SU-DHL-6 (cell line): ENCODE measurements around the gene DDX10.
A peak's percentile ranks its signal among the peaks of the same experiment; 100 is the strongest.

Experiments used
- H2AFZ ChIP-seq: fragments of 200-600 bp; sonication (generic); 2 replicates; pipeline ENCODE4 v1.6.1; 2014; ENCODE audit warnings: low read depth, mild to moderate bottlenecking, moderate library complexity, mixed read lengths, antibody characterized with exemption, low read length; ENCODE audit not compliant: severe bottlenecking
- H3F3A ChIP-seq: fragments of 200-600 bp; shearing (Covaris generic); 2 replicates; pipeline ENCODE4 v1.6.0; 2016; ENCODE audit warnings: antibody characterized with exemption, mild to moderate bottlenecking; ENCODE audit not compliant: insufficient read depth
- H3K27ac ChIP-seq: fragments of 200-600 bp; sonication (generic); 2 replicates; pipeline ENCODE4 v1.5.1; 2016; ENCODE audit warnings: low read depth, mild to moderate bottlenecking, low read length, moderate library complexity, mixed read lengths
- H3K27me3 ChIP-seq: fragments of 200-600 bp; sonication (generic), shearing (Covaris generic); 2 replicates; pipeline ENCODE4 v1.6.0; 2014; ENCODE audit warnings: mild to moderate bottlenecking, low read length
- H3K36me3 ChIP-seq: fragments of 200-600 bp; sonication (generic); 2 replicates; pipeline ENCODE4 v1.6.1; 2014; ENCODE audit warnings: mild to moderate bottlenecking, low read length, mixed read lengths
- H3K4me2 ChIP-seq: fragments of 300-600, 200-600 bp; shearing (Covaris generic), sonication (generic); 2 replicates; pipeline ENCODE4 v1.6.0; 2014; ENCODE audit warnings: low read length, low read depth, mild to moderate bottlenecking; ENCODE audit not compliant: poor library complexity, severe bottlenecking
- H3K4me3 ChIP-seq: fragments of 200-600 bp; sonication (generic); 2 replicates; pipeline ENCODE4 v1.5.1; 2014; ENCODE audit warnings: antibody characterized with exemption, low read length, mild to moderate bottlenecking, mixed read lengths; ENCODE audit not compliant: insufficient read depth, poor library complexity, severe bottlenecking
- H3K79me2 ChIP-seq: fragments of 200-600 bp; sonication (generic); 2 replicates; pipeline ENCODE4 v1.6.1; 2014; ENCODE audit warnings: mild to moderate bottlenecking, low read length, moderate library complexity; ENCODE audit not compliant: insufficient read depth
- H3K9ac ChIP-seq: fragments of 200-600 bp; sonication (generic); 2 replicates; pipeline ENCODE4 v1.7.0; 2014; ENCODE audit warnings: mild to moderate bottlenecking, low read length
- H3K9me2 ChIP-seq: fragments of 200-600 bp; sonication (generic); replicated peaks from 2 replicates; pipeline ENCODE4 v1.6.1; 2014; ENCODE audit warnings: low read length; ENCODE audit not compliant: insufficient read depth
- H3K9me3 ChIP-seq: fragments of 200-600 bp; sonication (generic); 2 replicates; pipeline ENCODE4 v1.6.1; 2014; ENCODE audit warnings: low read length, mixed read lengths; ENCODE audit not compliant: insufficient read depth
- H4K20me1 ChIP-seq: fragments of 200-600 bp; sonication (generic); 2 replicates; pipeline ENCODE4 v1.6.1; 2014; ENCODE audit warnings: low read depth, mild to moderate bottlenecking, antibody characterized with exemption, low read length, moderate library complexity, mixed read lengths
- EZH2phosphoT487 ChIP-seq: fragments of 200-600 bp; sonication (generic), shearing (Covaris generic); conservative IDR thresholded peaks from 2 replicates; pipeline ENCODE4 v1.6.1; 2018; ENCODE audit warnings: mild to moderate bottlenecking, antibody characterized with exemption, low read length, moderate library complexity, mixed read lengths
- TF ChIP-seq, protein P1 (sequence below): fragments of 200-600 bp; sonication (generic); IDR thresholded peaks from one replicate; pipeline ENCODE4 v1.5.1; 2017; ENCODE audit warnings: antibody characterized with exemption, mild to moderate bottlenecking, low read length, moderate library complexity; ENCODE audit not compliant: insufficient read depth, poor library complexity, severe bottlenecking

DDX10 gene

DNA sequence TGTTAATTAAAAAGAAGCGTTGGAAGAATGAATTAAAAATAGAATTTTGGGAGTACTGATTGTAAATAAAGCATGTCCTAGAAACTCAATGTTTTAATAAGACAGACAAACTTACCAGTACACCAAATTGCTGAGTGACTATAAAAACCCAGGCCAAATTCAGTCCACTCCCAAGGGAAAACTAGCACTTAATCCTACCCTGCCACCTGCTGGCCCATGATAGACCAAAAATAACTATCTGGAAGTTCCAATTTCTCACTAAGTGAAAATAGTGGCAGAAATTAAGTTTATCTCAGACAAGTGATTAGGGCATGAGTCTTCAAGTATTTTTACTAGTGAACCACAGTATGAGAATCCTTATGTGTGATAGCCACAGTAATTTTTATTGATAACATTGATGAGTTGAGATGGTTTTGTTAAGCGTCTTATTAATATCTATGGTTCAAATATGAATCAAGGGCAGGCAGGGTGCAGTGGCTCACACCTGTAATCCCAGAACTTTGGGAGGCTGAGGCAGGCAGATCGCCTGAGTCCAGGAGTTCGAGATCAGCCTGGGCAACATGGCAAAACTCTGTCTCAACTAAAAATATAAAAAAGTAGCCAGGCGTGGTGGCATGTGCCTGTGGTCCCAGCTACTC, 9.8 kb upstream of the DDX10 start:
- no peaks in the 10 kb centered on the region for H3K9me2 ChIP-seq
- H2AFZ ChIP-seq, result no peak overlapping the region
- no peaks in the 10 kb centered on the region for H3F3A ChIP-seq
- H3K27me3 ChIP-seq, result no peaks in the 10 kb centered on the region
- no peak overlapping the region for H3K9ac ChIP-seq
- no peaks in the 10 kb centered on the region for H3K9me3 ChIP-seq
- H4K20me1 ChIP-seq, result no peaks in the 10 kb centered on the region
- no peaks in the 10 kb centered on the region for H3K36me3 ChIP-seq
- no peak overlapping the region for H3K27ac ChIP-seq
- TF ChIP-seq, protein P1, sequence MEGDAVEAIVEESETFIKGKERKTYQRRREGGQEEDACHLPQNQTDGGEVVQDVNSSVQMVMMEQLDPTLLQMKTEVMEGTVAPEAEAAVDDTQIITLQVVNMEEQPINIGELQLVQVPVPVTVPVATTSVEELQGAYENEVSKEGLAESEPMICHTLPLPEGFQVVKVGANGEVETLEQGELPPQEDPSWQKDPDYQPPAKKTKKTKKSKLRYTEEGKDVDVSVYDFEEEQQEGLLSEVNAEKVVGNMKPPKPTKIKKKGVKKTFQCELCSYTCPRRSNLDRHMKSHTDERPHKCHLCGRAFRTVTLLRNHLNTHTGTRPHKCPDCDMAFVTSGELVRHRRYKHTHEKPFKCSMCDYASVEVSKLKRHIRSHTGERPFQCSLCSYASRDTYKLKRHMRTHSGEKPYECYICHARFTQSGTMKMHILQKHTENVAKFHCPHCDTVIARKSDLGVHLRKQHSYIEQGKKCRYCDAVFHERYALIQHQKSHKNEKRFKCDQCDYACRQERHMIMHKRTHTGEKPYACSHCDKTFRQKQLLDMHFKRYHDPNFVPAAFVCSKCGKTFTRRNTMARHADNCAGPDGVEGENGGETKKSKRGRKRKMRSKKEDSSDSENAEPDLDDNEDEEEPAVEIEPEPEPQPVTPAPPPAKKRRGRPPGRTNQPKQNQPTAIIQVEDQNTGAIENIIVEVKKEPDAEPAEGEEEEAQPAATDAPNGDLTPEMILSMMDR, result no peak
- no peak for TF ChIP-seq EZH2phosphoT487
- no peak overlapping the region for H3K4me2 ChIP-seq
- H3K79me2 ChIP-seq, result no peaks in the 10 kb centered on the region
- H3K4me3 ChIP-seq, result no peak overlapping the region

DNA sequence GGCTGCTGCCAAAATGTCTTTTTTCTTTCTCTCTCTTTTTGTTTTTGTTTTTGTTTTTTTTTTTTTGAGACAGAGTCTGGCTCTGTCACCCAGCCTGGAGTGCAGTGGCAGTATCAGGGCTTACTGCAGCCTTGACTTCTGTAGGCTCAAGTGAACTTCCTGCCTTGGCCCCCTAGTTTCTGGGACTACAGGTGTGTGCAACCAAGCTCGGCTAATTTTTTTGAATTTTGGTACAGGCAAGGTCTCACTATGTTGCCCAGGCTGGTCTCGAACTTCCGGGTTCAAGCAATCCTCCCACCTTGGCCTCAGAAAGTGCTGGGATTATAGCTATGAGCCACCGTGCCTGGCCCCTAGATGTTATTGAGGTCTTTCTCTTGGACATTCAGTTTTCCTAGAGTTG, 2.2 kb upstream of the DDX10 start:
- Histone ChIP-seq H2AFZ (peak overlapping the region; percentile 75), H3K27ac (peak overlapping the region; percentile 53), H3K9ac (no peak overlapping the region), H3K4me2 (peak overlapping the region; percentile 34), H3K9me2 (no peaks in the 10 kb centered on the region), H3K4me3 (no peak overlapping the region), H3K79me2 (peaks cover 28% of the 10 kb centered on the region), H3F3A (peaks cover 12% of the 10 kb centered on the region; the same call in 1 of the 2 replicates), H3K9me3 (no peaks in the 10 kb centered on the region), H4K20me1 (peaks cover 5% of the 10 kb centered on the region; the same call in 1 of the 2 replicates), H3K36me3 (no peaks in the 10 kb centered on the region), H3K27me3 (no peaks in the 10 kb centered on the region)
- TF ChIP-seq, protein P1, result no peak
- TF ChIP-seq EZH2phosphoT487, result no peak

DNA sequence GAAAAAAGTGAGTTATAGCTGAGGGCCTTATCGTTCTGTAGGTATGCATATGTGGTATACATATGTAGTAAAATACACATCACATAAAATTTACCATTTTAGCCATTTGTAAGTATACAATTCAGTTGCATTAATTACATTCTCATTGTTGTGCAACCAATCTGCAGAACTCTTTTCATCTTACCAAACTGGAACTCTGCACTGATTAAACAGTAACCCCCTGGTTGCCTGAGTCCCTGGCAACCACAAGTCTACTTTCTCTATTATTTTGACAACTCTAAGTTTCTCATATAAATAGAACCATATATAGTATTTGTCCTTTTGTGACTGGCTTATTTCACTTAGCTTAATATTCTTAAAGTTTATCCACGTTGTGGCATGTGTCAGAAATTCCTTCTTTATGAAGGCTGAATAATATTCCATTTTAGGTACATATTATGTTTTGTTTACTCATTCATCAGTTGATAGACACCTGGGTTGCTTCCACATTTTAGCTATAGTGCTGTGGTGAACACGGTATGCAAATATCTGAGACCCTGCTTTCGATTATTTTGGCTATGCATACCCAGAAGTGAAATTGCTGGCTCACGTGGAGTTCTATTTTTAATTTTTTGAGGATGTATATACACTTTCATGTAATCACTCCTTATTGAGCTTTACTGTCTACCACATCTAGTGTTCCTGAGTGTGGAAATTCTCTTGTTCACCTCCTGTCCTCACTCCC, 1.6 kb upstream of the DDX10 start:
- Histone ChIP-seq H3K36me3 (no peaks in the 10 kb centered on the region), H3K4me2 (peak overlapping the region; percentile 34), H3F3A (peaks cover 12% of the 10 kb centered on the region; the same call in 1 of the 2 replicates), H2AFZ (peak overlapping the region; percentile 75), H3K27ac (peak overlapping the region; percentile 53), H3K9me3 (no peaks in the 10 kb centered on the region), H3K4me3 (no peak overlapping the region), H3K79me2 (peaks cover 34% of the 10 kb centered on the region), H3K27me3 (no peaks in the 10 kb centered on the region), H4K20me1 (peaks cover 5% of the 10 kb centered on the region; the same call in 1 of the 2 replicates), H3K9ac (no peak overlapping the region), H3K9me2 (no peaks in the 10 kb centered on the region)
- TF ChIP-seq, protein P1, result no peak
- TF ChIP-seq EZH2phosphoT487, result no peak
